Ureter (tissue), 1 donor: ENCODE measurements around the gene FAHD1. TPM values are rescaled to one million over a fixed set of nuclear protein-coding genes. Genes with fewer than 3 reads are reported as not detected.
A peak's percentile ranks its signal among the peaks of the same experiment; 100 is the strongest.

Experiments
- DNase-seq: peaks from one replicate; pipeline ENCODE4 v3.0.0-alpha.2; 2020; ENCODE audit warnings: low spot score
- total RNA-seq: library from RNA; stranded (reverse); gene quantifications from one replicate; pipeline ENCODE4 v1.2.4, GENCODE V29; 2023
- donor health status: DM: yes; HTN: yes; CAD: no.

The FAHD1 gene
- total RNA-seq, 1 donor from 2014 or later: 29.3 TPM

DNA sequence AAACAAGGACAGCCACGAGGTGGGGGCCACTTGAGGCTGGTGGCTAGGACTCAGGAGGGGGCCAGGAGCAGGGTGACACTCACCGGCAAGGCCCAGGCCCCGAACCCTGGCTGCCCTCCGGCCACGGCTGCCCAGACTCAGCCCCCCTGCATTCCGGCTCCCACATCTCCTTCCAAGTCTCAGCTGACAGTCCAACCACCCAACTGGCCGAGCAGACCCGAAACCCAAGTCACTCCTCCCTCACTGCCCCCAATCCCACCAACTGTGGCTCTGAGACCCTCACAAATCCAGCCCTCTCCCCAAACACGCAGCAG is 9.8 kb upstream of the FAHD1 start:
- no peak for DNase-seq

DNA sequence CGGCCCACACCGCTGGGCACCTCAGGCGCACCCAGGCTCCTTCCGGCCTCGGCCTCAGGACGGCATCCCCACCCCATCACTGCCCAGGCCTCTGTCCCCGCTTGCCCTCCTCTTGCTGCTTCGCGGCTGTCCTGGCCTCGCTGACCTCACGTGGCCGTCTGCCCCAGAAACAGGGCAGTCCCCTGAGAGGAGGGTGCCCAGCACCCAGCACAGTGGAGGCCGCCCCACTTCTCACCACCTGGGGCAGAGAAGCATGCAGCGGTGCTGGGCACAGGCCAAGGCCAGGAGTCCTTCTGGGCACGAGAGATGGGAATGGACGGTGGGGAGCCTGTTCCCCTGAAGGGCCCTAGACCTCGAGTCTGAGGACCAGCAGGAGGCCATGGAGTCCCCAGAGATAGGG is 9.3 kb upstream of the FAHD1 start:
- DNase-seq: no peak

DNA sequence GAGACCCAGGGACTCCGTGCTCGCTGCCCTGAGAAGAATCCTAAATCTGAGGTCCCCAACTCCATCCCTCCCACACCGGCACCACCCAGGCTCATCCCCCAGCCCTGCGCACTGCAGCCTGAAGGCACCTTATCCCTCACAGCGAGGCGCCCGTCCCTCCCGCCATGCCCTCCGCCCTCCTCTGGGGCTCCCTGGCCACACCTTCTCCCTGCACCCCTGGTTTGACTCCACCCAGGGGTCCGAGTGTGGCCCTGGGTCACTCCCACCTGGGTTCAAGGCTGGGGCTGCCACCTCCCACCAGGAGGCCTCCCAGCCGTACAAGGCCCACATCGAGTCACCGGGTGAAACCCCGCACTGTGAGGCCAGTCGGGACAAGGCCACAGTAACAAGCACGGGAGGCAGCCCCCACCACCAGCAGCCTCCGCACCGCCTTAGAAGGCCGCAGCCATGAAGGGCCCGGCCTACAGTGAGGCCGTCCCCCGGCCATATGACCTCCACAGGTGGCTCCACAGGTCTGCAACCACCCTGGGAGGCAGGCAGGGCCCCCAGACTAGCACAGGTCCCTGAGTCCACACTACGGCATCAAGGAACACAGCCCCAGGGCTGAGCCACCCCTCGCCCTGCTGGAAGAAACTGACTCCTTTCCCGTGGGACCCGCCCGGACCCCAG is 8.7 kb upstream of the FAHD1 start:
- DNase-seq: no peak

DNA sequence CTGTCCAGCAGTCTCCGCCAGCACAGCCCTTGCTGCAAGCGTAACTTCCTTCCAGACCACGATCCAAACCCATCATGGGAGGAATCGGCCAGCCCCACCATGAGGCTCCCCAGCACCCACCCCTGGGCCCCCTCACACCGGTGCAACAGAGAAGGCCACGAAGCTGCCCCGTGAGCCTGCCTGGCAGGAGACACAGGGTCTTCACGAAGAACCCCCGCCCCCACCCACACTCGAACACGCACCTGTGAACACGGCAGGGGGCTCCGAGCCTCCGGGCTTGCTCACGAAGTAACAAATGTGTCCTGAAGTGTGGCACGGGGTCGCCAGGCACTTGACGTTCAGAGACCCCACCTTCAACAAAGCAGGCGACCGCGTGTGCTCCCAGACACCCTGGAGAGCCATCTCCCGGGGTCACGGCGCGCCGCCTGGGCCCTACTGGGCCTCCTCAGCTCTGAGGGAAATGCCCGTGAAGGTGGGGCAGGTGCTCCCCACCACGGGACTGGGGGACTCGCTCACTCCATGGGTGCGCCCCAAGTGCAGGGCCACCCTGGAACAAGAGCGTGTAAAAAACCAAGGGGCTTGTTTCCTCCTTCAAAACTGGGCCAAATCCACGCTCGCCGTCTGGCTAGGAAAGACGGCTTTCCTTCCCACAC is 8.0 kb upstream of the FAHD1 start:
- DNase-seq: no peak

DNA sequence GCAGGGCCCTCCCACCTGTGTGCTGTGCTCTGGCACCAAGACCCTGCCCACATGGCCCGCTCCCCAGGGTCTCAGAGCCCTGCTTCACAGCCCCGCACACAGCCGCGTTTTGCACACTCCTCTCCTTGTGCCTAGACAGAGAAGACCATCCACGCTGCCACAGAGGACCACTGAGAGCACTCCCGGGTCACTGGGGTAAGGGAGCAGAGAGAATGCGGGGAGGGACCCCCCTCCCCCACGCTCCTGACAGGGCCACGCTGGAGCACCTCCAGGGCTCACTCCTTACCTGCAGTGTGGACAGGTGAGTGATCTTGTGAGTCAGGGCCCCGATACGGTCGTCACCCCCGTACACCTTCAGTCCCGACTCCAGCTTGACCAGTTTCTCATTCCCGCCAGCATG is 7.4 kb upstream of the FAHD1 start:
- DNase-seq: no peak

DNA sequence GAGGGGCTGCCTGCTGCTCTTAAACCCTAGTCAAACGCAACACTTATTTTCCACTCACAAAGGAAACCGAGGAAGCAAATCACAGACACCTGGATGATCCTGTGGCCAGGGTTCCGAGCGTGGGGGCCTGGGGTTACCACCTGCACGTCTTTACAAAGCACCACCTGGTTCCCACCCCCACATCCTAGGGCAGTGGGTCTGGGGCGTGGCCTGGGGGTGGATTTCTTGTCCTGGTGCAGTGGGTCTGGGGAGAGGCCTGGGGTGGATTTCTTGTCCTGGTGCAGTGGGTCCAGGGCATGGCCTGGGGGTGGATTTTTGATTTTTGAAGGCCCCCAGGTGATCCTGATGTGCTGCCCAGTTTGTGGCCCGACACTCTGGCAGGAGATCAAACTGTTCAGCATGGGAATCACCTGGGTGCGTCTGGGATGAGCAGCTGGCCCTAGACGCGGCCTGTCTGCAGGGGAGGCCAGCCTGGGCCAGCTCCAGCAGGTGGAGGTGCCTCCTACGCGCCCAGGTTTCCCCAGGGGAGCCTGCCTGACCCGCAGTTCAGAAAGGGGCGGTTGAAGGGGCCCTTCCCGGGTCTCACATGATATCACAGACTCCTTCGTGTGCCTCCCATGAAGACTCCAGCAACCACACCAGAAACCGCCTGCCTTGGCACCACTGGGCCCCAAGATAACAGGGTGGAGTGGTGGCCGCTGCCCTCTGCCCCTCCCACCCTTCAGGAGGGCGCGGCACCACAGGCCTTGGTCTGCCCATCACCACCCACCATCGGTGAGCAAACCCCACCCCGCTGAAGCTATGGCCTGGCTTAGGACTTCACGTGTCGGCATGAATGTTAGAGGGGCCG is 6.7 kb upstream of the FAHD1 start:
- DNase-seq: no peak

DNA sequence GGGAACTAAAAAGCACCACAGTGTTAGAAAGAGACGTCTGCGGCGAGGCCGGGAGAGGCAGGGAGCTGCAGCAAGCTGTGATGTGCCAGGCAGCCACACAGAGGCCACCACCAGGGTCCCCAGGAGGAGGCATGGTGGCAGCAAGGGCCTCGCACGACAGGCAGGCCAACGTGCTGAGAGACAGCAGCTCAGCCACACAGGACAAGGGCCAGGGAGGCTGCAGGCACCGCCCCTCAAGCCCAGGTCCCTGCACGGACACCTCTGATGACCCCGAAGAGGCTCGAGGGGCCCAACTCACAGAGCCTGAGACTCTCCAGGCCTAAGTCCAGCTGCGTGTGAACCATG is 6.1 kb upstream of the FAHD1 start:
- no peak for DNase-seq

DNA sequence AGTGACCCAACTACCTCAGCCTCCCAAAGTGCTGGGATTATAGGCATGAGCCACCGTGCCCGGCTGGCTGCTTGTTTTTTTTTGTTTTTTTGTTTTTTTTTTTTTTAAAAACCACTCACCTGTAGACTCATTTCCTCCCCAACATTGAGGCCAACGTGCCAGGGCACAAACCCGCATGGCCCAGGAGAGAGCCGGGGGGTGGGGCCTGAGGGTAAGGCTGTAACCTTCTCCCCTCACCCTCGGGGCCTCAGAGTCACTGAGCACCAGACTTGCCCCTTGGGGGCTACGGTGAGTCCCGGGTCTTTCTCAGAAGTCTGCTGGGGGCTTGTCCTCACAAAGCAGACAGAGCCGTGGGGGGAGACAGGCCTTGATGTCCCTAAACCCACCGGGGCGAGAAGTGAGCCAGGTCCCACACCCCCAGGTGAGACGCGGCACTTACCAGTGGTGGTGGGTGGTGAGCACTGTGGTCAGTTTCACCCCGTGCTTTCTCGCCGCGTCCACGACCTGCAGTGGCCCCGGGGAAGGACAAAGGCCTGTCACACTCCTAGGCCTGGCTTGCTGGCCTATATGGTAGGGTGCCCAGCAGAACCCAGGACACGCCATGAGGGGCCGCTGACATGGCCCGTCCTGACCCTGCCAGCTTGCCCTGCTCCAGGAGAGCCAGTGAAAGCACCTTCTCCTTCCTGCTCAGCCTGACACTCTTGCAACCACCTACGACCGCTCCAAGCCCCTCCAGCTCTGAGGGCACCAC is 5.0 kb upstream of the FAHD1 start:
- DNase-seq: no peak

DNA sequence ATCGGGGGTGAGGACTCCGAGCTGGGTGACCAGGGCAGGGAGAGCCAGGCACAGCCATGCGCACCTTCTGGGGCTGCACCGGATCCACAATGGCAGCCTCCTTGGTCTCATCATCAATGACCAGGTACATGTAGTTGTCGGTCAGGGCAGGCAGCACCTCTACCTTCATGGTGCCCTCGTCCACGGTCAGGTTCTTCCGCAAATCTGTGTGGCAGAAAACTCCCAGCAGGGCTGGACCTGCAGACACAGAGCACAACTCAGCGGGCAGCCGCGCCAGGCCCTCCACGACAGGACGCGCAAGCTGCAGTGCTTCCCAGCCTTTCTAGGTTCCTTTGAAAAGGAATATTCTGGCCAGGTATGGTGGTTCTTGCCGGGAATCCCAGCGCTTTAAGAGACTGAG is 4.2 kb upstream of the FAHD1 start:
- no peak for DNase-seq

DNA sequence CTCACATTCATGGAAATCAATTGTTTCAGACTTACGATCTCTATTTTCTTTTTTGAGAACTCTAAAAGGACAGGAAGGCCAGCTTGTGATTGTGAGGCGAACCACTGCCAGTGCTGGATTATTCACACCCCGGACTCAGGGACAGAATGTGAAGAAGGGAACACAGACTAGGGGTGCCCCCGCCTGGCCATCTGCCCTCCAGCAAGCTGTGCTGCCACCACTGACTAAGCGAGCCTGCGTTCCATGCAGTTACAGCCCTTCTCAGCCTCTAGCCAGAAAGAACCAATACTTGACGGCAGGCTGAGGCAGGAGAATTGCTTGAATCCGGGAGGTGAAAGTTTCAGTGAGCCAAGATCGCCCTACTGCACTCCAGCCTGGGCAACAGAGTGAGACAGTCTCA is 3.2 kb upstream of the FAHD1 start:
- no peak for DNase-seq

DNA sequence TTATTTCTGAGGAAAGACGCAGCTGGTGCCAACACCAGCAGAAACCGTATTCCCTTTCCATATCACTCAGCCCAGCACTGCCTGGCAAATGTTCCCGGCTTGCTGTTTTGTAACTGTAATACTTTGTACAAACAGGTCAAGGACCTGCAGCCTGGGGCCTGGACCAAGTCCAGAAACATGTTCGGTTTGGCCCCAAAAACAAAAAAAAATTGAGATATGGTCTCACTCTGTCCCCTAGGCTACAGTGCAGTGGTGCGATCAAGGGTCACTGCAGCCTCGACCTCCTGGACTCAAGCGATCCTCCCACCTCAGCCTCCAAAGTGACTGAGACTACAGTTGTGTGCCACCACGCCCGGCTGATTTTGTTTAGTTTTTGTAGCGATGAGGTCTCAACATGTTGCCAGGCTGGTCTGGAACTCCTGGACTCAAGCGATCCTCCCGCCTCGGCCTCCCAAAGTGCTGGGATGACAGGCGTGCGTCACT is 1.6 kb upstream of the FAHD1 start:
- peak; percentile 40 for DNase-seq

DNA sequence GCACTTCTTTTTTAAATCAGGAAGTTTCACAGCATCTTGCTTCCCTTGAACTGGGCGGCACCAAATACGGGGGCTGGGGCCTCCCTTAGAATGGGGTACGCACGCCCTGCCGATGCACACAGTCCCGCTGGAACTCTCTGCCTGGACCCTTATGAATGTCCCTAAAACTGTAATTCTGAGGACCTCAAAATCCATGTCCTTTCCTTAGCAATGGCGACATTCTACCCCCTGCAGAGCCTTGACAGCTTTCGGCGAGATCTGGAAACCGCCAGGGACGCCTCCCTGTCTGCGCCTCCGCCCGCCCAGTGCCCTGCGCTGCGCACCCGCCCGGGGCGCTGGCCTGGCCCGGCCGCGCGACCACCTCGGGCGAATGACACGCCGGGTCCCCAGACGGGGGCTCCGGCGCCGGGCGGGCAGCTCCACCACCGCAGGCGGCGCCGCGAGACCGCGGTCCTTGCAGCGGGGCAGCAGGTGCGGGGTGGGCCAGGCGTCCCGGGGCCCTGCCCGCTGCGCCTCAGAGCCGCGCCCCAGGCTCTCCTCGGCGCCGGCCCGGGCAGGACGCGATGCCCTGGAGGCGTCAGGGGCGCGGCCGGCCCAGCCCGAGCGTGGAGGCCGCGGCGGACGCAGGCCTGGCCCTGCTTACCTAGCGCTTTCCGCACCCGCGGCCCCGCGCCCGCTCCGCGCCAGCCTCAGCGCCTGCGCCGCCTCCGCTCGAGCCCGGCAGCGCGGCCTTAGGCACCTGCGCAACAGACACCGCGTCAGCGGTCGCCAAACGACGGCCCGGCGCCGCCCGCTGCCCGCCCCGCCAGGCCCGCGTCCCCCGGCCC is 929 bp upstream of the FAHD1 start:
- peak; percentile 41 for DNase-seq

DNA sequence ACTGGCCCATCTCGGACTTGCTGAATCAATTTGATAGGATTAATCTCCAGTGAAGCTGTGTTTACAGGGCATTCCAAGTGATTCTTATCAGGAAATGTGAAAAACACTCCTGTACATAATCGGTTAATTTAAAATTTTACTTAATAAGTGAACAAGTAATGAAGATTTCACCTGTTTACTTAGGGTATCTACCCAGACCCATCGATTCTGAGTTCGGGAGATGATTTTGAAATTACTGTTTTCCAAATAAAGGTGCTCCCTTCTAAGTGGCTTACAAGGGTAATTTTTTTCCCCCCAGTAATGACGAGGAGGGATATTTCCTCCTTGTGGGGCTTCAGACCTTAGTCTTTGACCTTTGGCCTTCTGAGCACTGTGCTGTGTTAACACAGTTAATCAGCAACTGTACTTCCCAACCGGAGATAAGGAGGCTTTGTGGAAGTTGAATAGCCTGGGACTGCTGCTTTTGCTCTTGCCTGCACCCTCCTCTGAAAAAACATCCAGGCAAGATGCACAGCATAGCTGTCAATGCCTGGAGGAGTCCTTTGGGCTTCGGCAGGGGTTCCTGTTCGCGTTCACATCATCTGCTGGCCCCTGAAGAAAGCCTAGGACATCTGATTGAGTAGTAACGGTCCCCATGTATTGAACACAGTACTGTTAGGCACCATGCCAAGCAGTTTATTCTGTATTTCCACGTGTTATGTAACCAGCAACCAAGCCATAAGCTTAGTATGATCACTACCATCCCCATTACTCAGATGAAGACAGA is 1.8 kb downstream of the FAHD1 start:
- DNase-seq: peak; percentile 8

DNA sequence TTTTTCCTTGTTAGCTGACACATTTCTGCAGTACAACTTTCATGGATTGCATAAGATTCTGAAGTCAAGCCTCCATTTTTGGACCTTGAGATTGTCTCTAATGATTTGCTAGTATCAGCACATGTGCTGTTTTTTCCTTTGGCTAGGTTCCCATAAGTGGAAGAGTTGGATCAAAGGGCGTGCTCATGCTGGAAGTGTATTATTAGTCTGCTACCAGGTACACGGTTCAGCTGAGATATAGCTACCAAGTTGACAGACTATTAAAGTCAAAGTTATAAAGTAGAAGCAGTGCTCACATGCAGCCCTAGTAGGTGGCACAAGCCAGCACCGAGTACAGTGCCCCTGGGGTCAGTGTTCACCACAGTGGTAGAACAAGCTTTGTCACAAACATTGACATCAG is 3.2 kb downstream of the FAHD1 start:
- DNase-seq: no peak

DNA sequence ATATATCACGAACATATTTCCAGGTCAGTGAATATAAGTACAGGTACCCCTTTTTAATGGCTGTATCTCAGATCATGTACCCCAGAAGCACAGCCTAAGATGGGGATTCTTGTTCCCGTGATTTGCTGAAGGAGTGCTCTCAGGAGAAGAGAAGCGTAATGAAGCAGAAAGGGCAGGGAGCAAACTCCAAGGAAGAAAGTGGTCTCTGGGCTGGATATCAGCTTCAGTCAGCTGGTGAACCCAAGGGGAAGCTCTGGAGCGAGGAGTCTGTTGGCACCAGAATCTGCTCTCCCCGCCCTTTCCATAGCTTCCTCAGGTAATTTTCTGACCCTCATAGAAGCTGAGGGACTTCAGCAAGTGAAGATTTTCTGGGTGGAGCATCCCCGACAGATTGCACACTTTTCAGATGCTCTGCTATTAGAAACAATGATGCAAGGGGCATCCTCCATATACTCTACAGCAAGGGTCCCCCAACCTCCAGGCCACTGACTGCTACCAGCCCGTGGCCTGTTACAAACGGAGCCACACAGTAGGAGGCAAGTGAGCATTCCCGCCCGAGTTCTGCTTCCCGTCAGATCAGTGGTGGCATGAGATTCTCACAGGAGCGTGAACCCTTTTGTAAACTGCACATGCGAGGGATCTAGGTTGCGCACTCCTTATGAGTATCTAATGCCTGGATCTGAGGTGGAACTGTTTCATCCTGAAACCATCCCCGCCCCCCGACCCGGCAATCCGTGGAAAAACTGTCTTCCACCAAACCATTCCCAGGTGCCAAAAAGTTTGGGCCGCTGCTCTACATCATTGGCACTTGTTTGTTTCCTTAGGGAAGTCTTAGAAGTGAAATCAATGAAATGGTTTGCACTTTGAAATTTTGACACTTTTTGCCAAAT is 4.4 kb downstream of the FAHD1 start:
- no peak for DNase-seq

DNA sequence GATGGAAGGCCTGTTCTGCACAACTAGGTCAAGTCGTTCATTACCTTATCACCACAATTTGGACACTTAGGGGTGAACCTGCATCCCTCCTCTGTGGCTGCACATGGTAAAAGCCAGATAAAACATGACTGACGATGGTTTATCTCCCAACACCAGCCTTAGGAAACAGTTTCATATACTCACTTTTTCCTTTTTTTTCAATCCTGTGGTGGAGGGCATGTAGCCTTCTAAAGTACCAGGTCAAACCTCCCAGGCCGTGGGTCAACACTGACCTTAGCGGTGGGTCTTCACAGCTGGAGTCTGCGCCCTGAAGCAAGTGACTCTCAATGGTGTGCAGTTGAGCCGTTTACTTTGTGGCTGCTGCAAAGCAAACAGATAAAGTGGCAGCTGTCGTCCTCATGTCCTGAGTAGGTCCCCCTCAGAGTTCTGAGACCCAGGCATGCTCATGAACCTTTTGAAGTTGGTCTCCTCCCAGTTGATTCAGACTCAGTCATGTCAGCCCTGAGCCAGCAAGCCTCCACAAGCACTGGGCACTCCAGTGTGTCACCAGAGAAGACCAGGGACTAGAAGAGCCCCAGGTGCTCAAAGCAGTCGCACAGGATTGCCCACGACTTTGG is 5.9 kb downstream of the FAHD1 start:
- no peak for DNase-seq

DNA sequence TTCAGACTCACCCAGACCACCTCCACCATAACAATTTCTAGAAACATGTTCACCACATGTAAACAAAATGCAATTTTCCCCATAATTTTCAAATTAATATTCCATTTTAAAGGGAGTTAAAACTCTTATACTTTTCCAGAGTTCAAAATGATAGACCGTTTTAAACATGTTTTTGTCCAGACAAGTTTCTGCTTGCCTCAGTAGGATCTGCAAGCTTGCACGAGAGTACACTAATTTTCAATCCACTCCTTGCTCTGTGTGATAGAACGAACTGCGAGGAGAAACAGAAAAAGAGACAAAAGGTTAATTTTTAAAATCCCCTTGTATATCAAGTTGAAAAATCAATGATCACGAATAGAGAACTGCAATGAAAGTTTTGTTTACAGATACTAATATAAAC is 7.1 kb downstream of the FAHD1 start:
- DNase-seq: no peak

DNA sequence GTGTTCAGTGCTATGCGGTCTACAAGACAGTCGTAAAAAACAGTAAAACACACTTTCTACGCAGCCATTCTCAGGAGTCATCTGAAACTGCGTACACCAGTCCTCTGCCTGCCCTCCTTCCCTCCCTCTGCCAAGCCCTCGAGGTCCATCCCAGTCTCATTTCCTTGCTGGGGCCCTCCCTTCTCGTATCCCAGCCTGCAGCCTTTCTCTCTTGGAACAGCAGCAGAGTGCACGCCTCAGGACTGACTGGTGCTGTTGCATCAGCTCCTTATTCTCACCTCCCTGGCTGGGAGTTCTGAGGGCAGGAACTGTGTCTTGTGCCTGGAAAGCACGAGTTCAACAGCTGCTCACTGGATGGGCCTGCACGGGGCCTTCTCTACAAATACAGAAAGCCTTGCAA is 12.5 kb downstream of the FAHD1 start:
- DNase-seq: no peak

DNA sequence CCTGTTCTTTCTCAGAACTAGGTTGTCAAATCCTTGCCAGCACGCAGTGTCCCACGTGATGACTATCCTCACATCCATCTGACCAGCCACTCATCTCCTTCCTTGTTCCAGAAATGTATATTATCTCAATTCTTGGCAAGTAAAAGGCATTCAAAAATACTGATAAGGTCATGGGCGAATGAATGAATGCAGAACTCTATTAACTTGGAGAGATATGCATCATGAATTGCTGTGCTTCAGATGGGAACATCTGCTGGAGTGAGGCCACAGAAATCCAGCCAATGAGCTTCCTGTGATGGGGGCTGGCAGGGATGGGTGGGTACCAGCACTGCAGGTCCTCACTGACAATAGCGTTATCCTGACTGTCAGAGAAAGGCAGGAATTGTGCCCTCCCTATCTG is 19.0 kb downstream of the FAHD1 start:
- DNase-seq: no peak
